Measurements from ENCODE around the gene PDE3A.

GRCh38 chr12:20472102-20472782 lies 103.9 kb downstream of the PDE3A start:
- TF ChIP-seq EZH2 (IDR thresholded peaks at IDR 0.05) (no peak), POLR2AphosphoS5 (IDR thresholded peaks at IDR 0.05; ENCODE audit: borderline replicate concordance, low read depth, low read length) (no peak)

Measured in SK-N-MC (cell line).